ENCODE data around the gene ERBB2. TPM values are rescaled to one million over a fixed set of nuclear protein-coding genes. Genes with fewer than 3 reads are reported as not detected.

Gene ERBB2
- total RNA-seq, 1 donor from 2014 or later = 75.2 TPM

GRCh38 chr17:39719563-39720355 lies 19.9 kb downstream of the ERBB2 start:
- Mint-ChIP-seq H3K9me3 (no peaks in the 10 kb centered on the region), H3K27me3 (ENCODE audit: insufficient read depth, low read depth) (peaks cover 4% of the 10 kb centered on the region), H3K4me1 (no peaks in the 10 kb centered on the region), H3K36me3 (peaks cover 18% of the 10 kb centered on the region), H3K4me3 (no peak overlapping the region), H3K27ac (no peak overlapping the region)
- Histone ChIP-seq H3K4me2 (no peak overlapping the region), H3K27me3 (no peaks in the 10 kb centered on the region), H4K20me1 (ENCODE audit: low read depth) (peaks cover 11% of the 10 kb centered on the region), H3K36me3 (no peaks in the 10 kb centered on the region), H3K79me2 (ENCODE audit: low read depth) (no peaks in the 10 kb centered on the region), H3F3A (ENCODE audit: low read depth) (peaks cover 3% of the 10 kb centered on the region), H2AFZ (replicated peaks) (no peak overlapping the region), H3K27ac (no peak overlapping the region), H3K9me3 (ENCODE audit: low read depth) (no peaks in the 10 kb centered on the region), H3K9ac (no peak overlapping the region), H3K4me1 (no peaks in the 10 kb centered on the region), H3K4me3 (no peak overlapping the region)
- no peak for DNase-seq (ENCODE audit: low spot score)
- no peak for TF ChIP-seq EZH2phosphoT487 (IDR thresholded peaks at IDR 0.05)
- no peak for TF ChIP-seq EZH2 (IDR thresholded peaks at IDR 0.05)
- TF ChIP-seq CTCF (IDR thresholded peaks at IDR 0.05) = no peak

GRCh38 chr17:39722104-39722503 lies 22.2 kb downstream of the ERBB2 start:
- Histone ChIP-seq H4K20me1 (ENCODE audit: low read depth) (peaks cover 15% of the 10 kb centered on the region), H3K4me3 (no peak overlapping the region), H3K9ac (no peak overlapping the region), H3K36me3 (no peaks in the 10 kb centered on the region), H3K27me3 (no peaks in the 10 kb centered on the region), H3F3A (ENCODE audit: low read depth) (peaks cover 3% of the 10 kb centered on the region), H3K9me3 (ENCODE audit: low read depth) (no peaks in the 10 kb centered on the region), H3K79me2 (ENCODE audit: low read depth) (no peaks in the 10 kb centered on the region), H3K4me1 (no peaks in the 10 kb centered on the region), H3K4me2 (no peak overlapping the region), H2AFZ (replicated peaks) (no peak overlapping the region), H3K27ac (no peak overlapping the region)
- Mint-ChIP-seq H3K9me3 (no peaks in the 10 kb centered on the region), H3K36me3 (peaks cover 27% of the 10 kb centered on the region), H3K4me1 (no peaks in the 10 kb centered on the region), H3K27ac (no peak overlapping the region), H3K4me3 (no peak overlapping the region), H3K27me3 (ENCODE audit: insufficient read depth, low read depth) (peaks cover 5% of the 10 kb centered on the region)
- no peak for DNase-seq (ENCODE audit: low spot score)
- TF ChIP-seq EZH2phosphoT487 (IDR thresholded peaks at IDR 0.05) (no peak), CTCF (IDR thresholded peaks at IDR 0.05) (no peak), EZH2 (IDR thresholded peaks at IDR 0.05) (no peak)

- DNase-seq (ENCODE audit: low spot score) = no peak
- Histone ChIP-seq H3F3A (ENCODE audit: low read depth) (peaks cover 3% of the 10 kb centered on the region), H3K79me2 (ENCODE audit: low read depth) (no peaks in the 10 kb centered on the region), H3K36me3 (no peaks in the 10 kb centered on the region), H2AFZ (replicated peaks) (no peak overlapping the region), H3K27ac (no peak overlapping the region), H4K20me1 (ENCODE audit: low read depth) (peaks cover 10% of the 10 kb centered on the region), H3K4me3 (no peak overlapping the region), H3K9me3 (ENCODE audit: low read depth) (no peaks in the 10 kb centered on the region), H3K4me2 (no peak overlapping the region), H3K9ac (no peak overlapping the region), H3K4me1 (no peaks in the 10 kb centered on the region), H3K27me3 (no peaks in the 10 kb centered on the region)
- Mint-ChIP-seq H3K9me3 (no peaks in the 10 kb centered on the region), H3K4me1 (no peaks in the 10 kb centered on the region), H3K27me3 (ENCODE audit: insufficient read depth, low read depth) (peaks cover 5% of the 10 kb centered on the region), H3K36me3 (peaks cover 26% of the 10 kb centered on the region), H3K4me3 (no peak overlapping the region), H3K27ac (no peak overlapping the region)
- TF ChIP-seq EZH2phosphoT487 (IDR thresholded peaks at IDR 0.05) (no peak), EZH2 (IDR thresholded peaks at IDR 0.05) (no peak), CTCF (IDR thresholded peaks at IDR 0.05) (no peak)
Observed at GRCh38 chr17:39722965-39723848, 23.3 kb downstream of the ERBB2 start.

All from neural progenitor cell (in vitro differentiated cells).